Breast epithelium (tissue), 3 donors: ENCODE measurements around the gene CD58.
"Not testable (repeated sequence)": the region's sequence is repeated elsewhere in the genome, so short reads cannot be mapped to it uniquely, and the experiment has no call there.

ENCODE experiments used
- POLR2AphosphoS5 ChIP-seq, 3 donors: sonication (generic); formaldehyde crosslinking; IDR thresholded peaks; one replicate each; pipeline ENCODE4 v1.6.1; 2017; ENCODE audit warnings: antibody characterized with exemption in 3 of 3
- TF ChIP-seq, protein P1 (sequence below), 3 donors: fragments of 450-650 bp; IDR thresholded peaks; one replicate each; pipeline ENCODE4 v1.5.1; 2016 to 2017; ENCODE audit warnings: antibody characterized with exemption in 3 of 3, mild to moderate bottlenecking in 3 of 3, moderate library complexity in 3 of 3

GRCh38 chr1:116597388-116597787, 26.6 kb upstream of the CD58 start:
- TF ChIP-seq, protein P1, sequence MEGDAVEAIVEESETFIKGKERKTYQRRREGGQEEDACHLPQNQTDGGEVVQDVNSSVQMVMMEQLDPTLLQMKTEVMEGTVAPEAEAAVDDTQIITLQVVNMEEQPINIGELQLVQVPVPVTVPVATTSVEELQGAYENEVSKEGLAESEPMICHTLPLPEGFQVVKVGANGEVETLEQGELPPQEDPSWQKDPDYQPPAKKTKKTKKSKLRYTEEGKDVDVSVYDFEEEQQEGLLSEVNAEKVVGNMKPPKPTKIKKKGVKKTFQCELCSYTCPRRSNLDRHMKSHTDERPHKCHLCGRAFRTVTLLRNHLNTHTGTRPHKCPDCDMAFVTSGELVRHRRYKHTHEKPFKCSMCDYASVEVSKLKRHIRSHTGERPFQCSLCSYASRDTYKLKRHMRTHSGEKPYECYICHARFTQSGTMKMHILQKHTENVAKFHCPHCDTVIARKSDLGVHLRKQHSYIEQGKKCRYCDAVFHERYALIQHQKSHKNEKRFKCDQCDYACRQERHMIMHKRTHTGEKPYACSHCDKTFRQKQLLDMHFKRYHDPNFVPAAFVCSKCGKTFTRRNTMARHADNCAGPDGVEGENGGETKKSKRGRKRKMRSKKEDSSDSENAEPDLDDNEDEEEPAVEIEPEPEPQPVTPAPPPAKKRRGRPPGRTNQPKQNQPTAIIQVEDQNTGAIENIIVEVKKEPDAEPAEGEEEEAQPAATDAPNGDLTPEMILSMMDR (IDR thresholded peaks at IDR 0.05): not testable (repeated sequence)
- not testable (repeated sequence) for TF ChIP-seq POLR2AphosphoS5 (IDR thresholded peaks at IDR 0.05)
